ENCODE data around the gene RPL19.
"Not testable (repeated sequence)": the region's sequence is repeated elsewhere in the genome, so short reads cannot be mapped to it uniquely, and the experiment has no call there.

Gene RPL19

DNA sequence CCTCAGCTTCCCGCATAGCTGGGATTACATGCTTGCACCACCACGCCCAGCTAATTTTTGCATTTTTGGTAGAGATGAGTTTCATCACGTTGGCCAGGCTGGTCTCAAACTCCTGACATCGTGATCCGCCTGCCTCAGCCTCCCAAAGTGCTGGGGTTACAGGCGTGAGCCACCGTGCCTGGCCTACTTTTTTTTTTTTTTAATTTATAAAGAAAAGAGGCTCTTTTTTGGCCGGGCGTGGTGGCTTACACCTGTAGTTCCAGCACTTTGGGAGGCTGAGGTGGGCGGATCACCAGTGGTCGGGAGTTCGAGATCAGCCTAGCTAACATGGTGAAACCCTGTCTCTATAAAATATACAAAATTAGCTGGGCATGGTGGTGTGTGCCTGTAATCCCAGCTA lies 50.0 kb downstream of the RPL19 start:
- not testable (repeated sequence) for DNase-seq

DNA sequence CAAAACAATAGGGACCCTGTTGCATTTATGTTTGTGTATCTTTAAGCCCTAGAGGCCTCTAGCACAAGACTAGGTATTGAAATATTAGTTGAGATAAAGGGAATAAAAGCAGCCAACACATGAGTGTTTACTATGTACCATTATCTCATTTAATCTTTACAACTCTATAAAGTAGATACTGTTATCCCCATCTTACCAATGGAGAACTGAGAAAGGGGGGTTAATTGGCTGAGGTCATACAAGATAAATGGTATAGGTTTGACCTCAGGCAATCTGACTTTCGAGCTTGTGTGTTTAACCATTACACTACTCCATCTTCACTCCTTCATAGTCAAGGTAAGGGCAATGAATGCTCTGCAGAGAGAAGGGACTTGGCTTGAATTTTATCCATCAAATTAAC lies 51.9 kb downstream of the RPL19 start:
- DNase-seq: no peak

DNA sequence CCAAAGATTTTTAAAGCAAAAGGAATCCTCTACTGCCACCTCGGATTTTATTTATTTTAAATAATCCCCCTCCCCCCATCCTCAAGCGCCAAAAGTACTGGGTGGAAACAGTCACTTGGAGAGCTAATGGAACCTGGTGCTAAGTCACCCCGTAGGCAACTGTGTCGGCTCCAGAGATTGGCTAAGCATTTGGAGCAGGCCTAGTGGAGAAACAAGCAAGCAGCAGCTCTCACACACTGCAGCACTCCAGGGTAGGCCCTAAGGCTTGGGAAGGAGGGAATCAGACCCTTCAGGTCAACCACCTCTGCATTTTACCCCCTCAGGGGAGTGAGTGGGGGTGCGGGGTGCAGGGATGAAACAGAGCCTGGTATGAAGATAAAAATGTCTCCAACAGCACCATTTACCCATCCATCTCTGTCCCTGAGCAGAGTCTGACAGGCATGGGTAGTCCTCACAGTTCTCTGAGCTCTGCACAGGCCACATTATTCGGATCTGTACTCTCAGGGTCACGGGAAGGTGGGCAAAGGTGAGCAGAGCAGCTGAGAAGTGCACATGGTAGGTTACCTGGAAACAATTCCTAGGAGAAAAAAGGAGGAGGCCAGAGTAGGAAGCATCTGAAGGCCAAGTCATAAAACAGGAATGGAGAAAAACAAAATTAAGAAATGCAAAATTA lies 52.8 kb downstream of the RPL19 start:
- no peak for DNase-seq

Measured in activated CD4-positive, CD25-positive, alpha-beta regulatory T cell (primary cell).